IMR-90 (cell line): ENCODE results near the gene RBM23. TPM values are rescaled to one million over a fixed set of nuclear protein-coding genes. Genes with fewer than 3 reads are reported as not detected.

ENCODE experiments used
- ATAC-seq: fragments of 200-7000 bp; cut with Tn5 transposase; 2 replicates; pipeline ENCODE4 v1.9.1; 2020; ENCODE audit warnings: low read depth, mild to moderate bottlenecking, moderate library complexity
- BruUV-seq: library from RNA; stranded (reverse); fragments of 400-500 nt; replicated peaks from 2 replicates; lab custom pipeline; 2021; lab: Mats Ljungman, UMichigan
- CTCF ChIA-PET: fragments of 300-600 bp; formaldehyde crosslinking; extraction: SDS; loops from one replicate; lab custom pipeline; 2021; ENCODE audit warnings: antibody characterized with exemption; lab: Yijun Ruan, JAX
- POLR2A ChIA-PET: fragments of 300-600 bp; sonication (Branson Sonifier 250); formaldehyde crosslinking; loops from one replicate; lab custom pipeline; 2022; ENCODE audit warnings: antibody characterized with exemption; ENCODE audit not compliant: unreplicated experiment; lab: Charles Lee
- DNase-seq: peaks from one replicate; pipeline ENCODE4 v3.0.0; 2013
- H2AFZ ChIP-seq: replicated peaks from 2 replicates; pipeline ENCODE3; 2013; ENCODE audit warnings: low read length, mild to moderate bottlenecking; ENCODE audit not compliant: poor library complexity
- H2AK5ac ChIP-seq: 2 replicates; pipeline ENCODE4 v1.6.1; 2013; ENCODE audit warnings: low read depth, low read length, inconsistent platforms
- H2AK9ac ChIP-seq: replicated peaks from 2 replicates; pipeline ENCODE3; 2013; ENCODE audit warnings: mild to moderate bottlenecking, low read depth, low read length, moderate library complexity; ENCODE audit not compliant: poor library complexity
- H2BK120ac ChIP-seq: 2 replicates; pipeline ENCODE4 v1.6.1; 2013; ENCODE audit warnings: low read depth, low read length, inconsistent platforms
- H2BK15ac ChIP-seq: 3 replicates; pipeline ENCODE4 v1.6.1; 2013; ENCODE audit warnings: low read depth, low read length, inconsistent platforms
- H2BK20ac ChIP-seq: 2 replicates; pipeline ENCODE4 v1.6.1; 2013; ENCODE audit warnings: low read depth, mild to moderate bottlenecking, inconsistent platforms, low read length, moderate library complexity
- H2BK5ac ChIP-seq: 2 replicates; pipeline ENCODE4 v1.6.1; 2013; ENCODE audit warnings: mild to moderate bottlenecking, low read depth, low read length, inconsistent platforms; ENCODE audit not compliant: poor library complexity, severe bottlenecking
- H3K14ac ChIP-seq: replicated peaks from 2 replicates; pipeline ENCODE4 v1.6.1; 2013; ENCODE audit warnings: low read depth, low read length, inconsistent platforms
- H3K18ac ChIP-seq: 2 replicates; pipeline ENCODE4 v1.6.1; 2013; ENCODE audit warnings: low read depth, low read length, control low read depth
- H3K23ac ChIP-seq: 2 replicates; pipeline ENCODE4 v1.6.1; 2013; ENCODE audit warnings: low read depth, low read length, inconsistent platforms
- H3K27ac ChIP-seq: 2 replicates; pipeline ENCODE4 v1.5.1; 2013; ENCODE audit warnings: mild to moderate bottlenecking, control low read depth, low read length; ENCODE audit not compliant: insufficient read depth
- H3K27me3 ChIP-seq: 2 replicates; pipeline ENCODE4 v1.6.1; 2013; ENCODE audit warnings: low read length; ENCODE audit not compliant: control insufficient read depth, insufficient read depth
- H3K36me3 ChIP-seq: 2 replicates; pipeline ENCODE4 v1.6.1; 2013; ENCODE audit warnings: low read length, mixed read lengths; ENCODE audit not compliant: control insufficient read depth, insufficient read depth
- H3K4ac ChIP-seq: 2 replicates; pipeline ENCODE4 v1.6.1; 2013; ENCODE audit warnings: low read depth, low read length, inconsistent platforms
- H3K4me1 ChIP-seq: 2 replicates; pipeline ENCODE4 v1.6.1; 2013; ENCODE audit warnings: low read length, mixed read lengths; ENCODE audit not compliant: control insufficient read depth, insufficient read depth
- H3K4me2 ChIP-seq: 2 replicates; pipeline ENCODE4 v1.6.1; 2013; ENCODE audit warnings: low read depth, mild to moderate bottlenecking, control low read depth, low read length, moderate library complexity
- H3K4me3 ChIP-seq: 2 replicates; pipeline ENCODE4 v1.5.1; 2013; ENCODE audit warnings: low read depth, mild to moderate bottlenecking, control low read depth, low read length, moderate library complexity; ENCODE audit not compliant: insufficient read depth
- H3K56ac ChIP-seq: 2 replicates; pipeline ENCODE4 v1.6.1; 2013; ENCODE audit warnings: low read length, inconsistent platforms; ENCODE audit not compliant: insufficient read depth; ENCODE audit errors: extremely low read depth
- H3K79me1 ChIP-seq, 2 experiments: 2 replicates each; pipeline ENCODE4 v1.6.1; 2013; ENCODE audit warnings: low read length in 2 of 2, inconsistent platforms in 1 of 2, low read depth in 1 of 2
- H3K9ac ChIP-seq: 2 replicates; pipeline ENCODE4 v1.6.1; 2013; ENCODE audit warnings: low read depth, low read length, control low read depth
- H3K9me1 ChIP-seq: 2 replicates; pipeline ENCODE4 v1.6.1; 2013; ENCODE audit warnings: low read length, inconsistent platforms; ENCODE audit not compliant: insufficient read depth
- H3K9me3 ChIP-seq: 2 replicates; pipeline ENCODE4 v1.6.1; 2013; ENCODE audit warnings: low read length; ENCODE audit not compliant: control insufficient read depth, insufficient read depth
- H4K20me1 ChIP-seq: 2 replicates; pipeline ENCODE4 v1.6.1; 2013; ENCODE audit warnings: low read length, inconsistent platforms; ENCODE audit not compliant: insufficient read depth
- H4K5ac ChIP-seq: 2 replicates; pipeline ENCODE4 v1.6.1; 2013; ENCODE audit warnings: mild to moderate bottlenecking, low read depth, low read length, control low read depth
- H4K8ac ChIP-seq, 2 experiments: 2 replicates each; pipeline ENCODE4 v1.6.1; 2013; ENCODE audit warnings: low read depth in 2 of 2, low read length in 2 of 2, control low read depth in 1 of 2, inconsistent platforms in 1 of 2
- H4K91ac ChIP-seq: 2 replicates; pipeline ENCODE4 v1.6.1; 2013; ENCODE audit warnings: low read depth, low read length, inconsistent platforms; ENCODE audit not compliant: insufficient read depth
- CHD1 ChIP-seq: IDR thresholded peaks from 2 replicates; pipeline ENCODE4 v1.6.1; 2012; ENCODE audit warnings: low read depth, low read length, improper control_type of control experiment
- FOS ChIP-seq: fragments of 150-350 bp; IDR thresholded peaks from 2 replicates; pipeline ENCODE4 v1.6.1; 2016; ENCODE audit warnings: low read depth, low read length
- MAFK ChIP-seq: IDR thresholded peaks from 2 replicates; pipeline ENCODE4 v1.6.1; 2012; ENCODE audit warnings: low read depth, low read length, improper control_type of control experiment
- RCOR1 ChIP-seq: IDR thresholded peaks from 2 replicates; pipeline ENCODE4 v1.6.1; 2012; ENCODE audit warnings: mild to moderate bottlenecking, low read length, improper control_type of control experiment; ENCODE audit not compliant: insufficient replicate concordance
- SMC3 ChIP-seq: fragments of 150-350 bp; IDR thresholded peaks from 2 replicates; pipeline ENCODE4 v1.6.1; 2016; ENCODE audit warnings: low read depth, mild to moderate bottlenecking, antibody characterized with exemption, low read length, moderate library complexity
- WGBS, 2 experiments: methylation state at CpG; one replicate each; pipeline versions ENCODE4 v1.1.5 to v1.1.7; 2013; ENCODE audit warnings: missing lambda C conversion rate in 2 of 2; ENCODE audit not compliant: insufficient read length in 1 of 2; ENCODE audit errors: extremely low coverage in 2 of 2; 5-methylcytosine and 5-hydroxymethylcytosine counted together
- dilution Hi-C: fragments of 300-500 bp; cut with HindIII; formaldehyde crosslinking; loops from one replicate; pipeline ENCODE4 v1.14.3; 2018; ENCODE audit warnings: low sequenced_read_pairs; ENCODE audit not compliant: unreplicated experiment
- in situ Hi-C: fragments of 300-500 bp; cut with MboI; formaldehyde crosslinking; loops from 3 replicates; pipeline ENCODE4 v1.14.3; 2019; ENCODE audit warnings: low sequenced_read_pairs, inconsistent platforms, mixed read lengths
- intact Hi-C: fragments of 100-400 bp; cut with micrococcal nuclease; formaldehyde crosslinking; loops from 2 replicates; pipeline ENCODE4 v1.10.0; 2022
- polyA plus RNA-seq, 3 experiments: library from polyadenylated mRNA; depleted of rRNA; stranded (reverse); fragments of >200 nt; gene quantifications; 2 replicates each; pipeline ENCODE4 v1.2.3, GENCODE V29; 2012; ENCODE audit warnings: low replicate concordance in 1 of 3
- total RNA-seq: library from RNA; depleted of rRNA; stranded (reverse); fragments of >200 nt; gene quantifications from 2 replicates; pipeline ENCODE4 v1.2.3, GENCODE V29; 2012
- TF ChIP-seq, protein P1 (sequence below): fragments of 150-350 bp; IDR thresholded peaks from 2 replicates; pipeline ENCODE4 v1.6.1; 2017; ENCODE audit warnings: mild to moderate bottlenecking, antibody characterized with exemption, low read length, low read depth
- TF ChIP-seq, protein P2 (sequence below): conservative IDR thresholded peaks from 2 replicates; pipeline ENCODE4 v1.5.1; 2012; ENCODE audit warnings: mild to moderate bottlenecking, low read depth, low read length, improper control_type of control experiment

Gene RBM23
- total and polyA plus RNA-seq, 2 of the 4 experiments (the other 2 are of a cell fraction): 44.7 to 375 TPM

DNA sequence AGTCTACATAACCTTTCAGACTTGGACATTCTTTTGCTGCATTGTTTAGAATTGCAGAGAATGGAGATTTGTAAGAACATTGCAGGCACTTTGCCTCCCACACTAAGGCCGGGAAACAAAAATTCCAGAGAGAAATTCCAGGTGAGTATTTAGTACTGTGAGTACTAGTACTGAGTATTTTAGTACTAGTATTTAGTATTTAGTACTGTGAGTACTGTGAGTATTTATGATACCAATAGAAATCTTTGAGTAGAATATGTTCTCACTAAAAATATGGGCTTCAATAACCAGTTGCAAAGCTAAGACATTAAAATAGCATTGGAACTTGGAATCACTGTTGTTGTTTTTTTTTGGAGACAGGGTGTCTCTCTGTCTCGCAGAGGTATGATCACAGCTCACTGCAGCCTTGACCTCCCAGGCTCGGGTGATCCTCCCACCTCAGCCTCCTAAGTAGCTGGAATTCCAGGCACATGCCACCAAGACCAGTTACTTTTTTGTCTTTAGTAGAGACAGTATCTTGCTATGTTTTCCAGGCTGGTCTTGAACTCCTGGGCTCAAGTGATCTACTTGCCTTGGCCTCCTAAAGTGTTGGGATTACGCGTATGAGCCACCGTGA is 43.2 kb upstream of the RBM23 start:
- no peak overlapping the region for H2AFZ ChIP-seq
- no peak overlapping the region for H2AK9ac ChIP-seq
- ATAC-seq: no peak
- H4K8ac ChIP-seq: no peak overlapping the region
- no peak overlapping the region for H3K56ac ChIP-seq
- no peak overlapping the region for H2BK20ac ChIP-seq
- no peak overlapping the region for H3K4ac ChIP-seq
- in situ Hi-C loops (no loop called here), intact Hi-C loops (no loop called here), dilution Hi-C loops (no loop called here)
- TF ChIP-seq, protein P1, sequence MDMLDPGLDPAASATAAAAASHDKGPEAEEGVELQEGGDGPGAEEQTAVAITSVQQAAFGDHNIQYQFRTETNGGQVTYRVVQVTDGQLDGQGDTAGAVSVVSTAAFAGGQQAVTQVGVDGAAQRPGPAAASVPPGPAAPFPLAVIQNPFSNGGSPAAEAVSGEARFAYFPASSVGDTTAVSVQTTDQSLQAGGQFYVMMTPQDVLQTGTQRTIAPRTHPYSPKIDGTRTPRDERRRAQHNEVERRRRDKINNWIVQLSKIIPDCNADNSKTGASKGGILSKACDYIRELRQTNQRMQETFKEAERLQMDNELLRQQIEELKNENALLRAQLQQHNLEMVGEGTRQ: no peak
- TF ChIP-seq RCOR1: no peak
- TF ChIP-seq, protein P2, sequence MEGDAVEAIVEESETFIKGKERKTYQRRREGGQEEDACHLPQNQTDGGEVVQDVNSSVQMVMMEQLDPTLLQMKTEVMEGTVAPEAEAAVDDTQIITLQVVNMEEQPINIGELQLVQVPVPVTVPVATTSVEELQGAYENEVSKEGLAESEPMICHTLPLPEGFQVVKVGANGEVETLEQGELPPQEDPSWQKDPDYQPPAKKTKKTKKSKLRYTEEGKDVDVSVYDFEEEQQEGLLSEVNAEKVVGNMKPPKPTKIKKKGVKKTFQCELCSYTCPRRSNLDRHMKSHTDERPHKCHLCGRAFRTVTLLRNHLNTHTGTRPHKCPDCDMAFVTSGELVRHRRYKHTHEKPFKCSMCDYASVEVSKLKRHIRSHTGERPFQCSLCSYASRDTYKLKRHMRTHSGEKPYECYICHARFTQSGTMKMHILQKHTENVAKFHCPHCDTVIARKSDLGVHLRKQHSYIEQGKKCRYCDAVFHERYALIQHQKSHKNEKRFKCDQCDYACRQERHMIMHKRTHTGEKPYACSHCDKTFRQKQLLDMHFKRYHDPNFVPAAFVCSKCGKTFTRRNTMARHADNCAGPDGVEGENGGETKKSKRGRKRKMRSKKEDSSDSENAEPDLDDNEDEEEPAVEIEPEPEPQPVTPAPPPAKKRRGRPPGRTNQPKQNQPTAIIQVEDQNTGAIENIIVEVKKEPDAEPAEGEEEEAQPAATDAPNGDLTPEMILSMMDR: no peak
- TF ChIP-seq SMC3: no peak
- no peak for TF ChIP-seq FOS
- no peak for TF ChIP-seq MAFK
- no peak for TF ChIP-seq CHD1
- H3K27ac ChIP-seq: no peak overlapping the region
- H4K91ac ChIP-seq: no peak overlapping the region
- no peak overlapping the region for H4K5ac ChIP-seq
- no peaks in the 10 kb centered on the region for H3K9me3 ChIP-seq
- no peak overlapping the region for H3K4me3 ChIP-seq
- no peak overlapping the region for H3K9ac ChIP-seq
- no peak overlapping the region for H2BK120ac ChIP-seq
- no TSS peak for BruUV-seq
- no CpG with 5 or more reads among the region's 6 CpGs for WGBS, 2 experiments
- POLR2A ChIA-PET: no interaction called here
- H3K27me3 ChIP-seq: no peaks in the 10 kb centered on the region
- CTCF ChIA-PET: interaction anchor here (0.6 to 1.3 kb wide), 3 partner anchors 11 to 46 kb away, joined by 3 to 6 read pairs (median 3); no protein-coding TSS in a partner anchor
- no peak overlapping the region for H3K4me2 ChIP-seq
- DNase-seq: no peak
- H3K4me1 ChIP-seq: no peaks in the 10 kb centered on the region
- no peaks in the 10 kb centered on the region for H3K36me3 ChIP-seq
- 0 out of 2 replicates have a peak overlapping the region, but pooled peaks have one; percentile 9 for H3K23ac ChIP-seq
- no peak overlapping the region for H2BK5ac ChIP-seq
- H4K20me1 ChIP-seq: no peaks in the 10 kb centered on the region
- peaks cover 1% of the 10 kb centered on the region; the same call in 1 of the 2 replicates for H3K9me1 ChIP-seq
- H3K18ac ChIP-seq: no peak overlapping the region
- H2AK5ac ChIP-seq: no peak overlapping the region
- H3K14ac ChIP-seq: no peak overlapping the region
- H2BK15ac ChIP-seq: no peak overlapping the region
- H3K79me1 ChIP-seq: no peaks in the 10 kb centered on the region
